ENCODE results near the gene SLC6A8.
"Not testable (repeated sequence)": the region's sequence is repeated elsewhere in the genome, so short reads cannot be mapped to it uniquely, and the experiment has no call there.

SLC6A8 gene

GRCh38 chrX:153738056-153738605 lies 50.4 kb downstream of the SLC6A8 start:
- no peak overlapping the region for H3K4me3 Mint-ChIP-seq
- H3K27ac Mint-ChIP-seq, result no peak overlapping the region
- no peaks in the 10 kb centered on the region for H3K27me3 Mint-ChIP-seq (ENCODE audit: low read depth)
- no peaks in the 10 kb centered on the region for H3K4me1 Mint-ChIP-seq
- H3K9me3 Mint-ChIP-seq, result peaks cover 14% of the 10 kb centered on the region
- TF ChIP-seq CTCF (IDR thresholded peaks at IDR 0.05; ENCODE audit: unreplicated experiment in 3 of 3), result no peak
- H3K36me3 Mint-ChIP-seq (ENCODE audit: low read depth), result peaks cover 15% of the 10 kb centered on the region

GRCh38 chrX:153739754-153740486 lies 52.2 kb downstream of the SLC6A8 start:
- Mint-ChIP-seq H3K4me3 (no peak overlapping the region), H3K9me3 (peaks cover 9% of the 10 kb centered on the region), H3K4me1 (no peaks in the 10 kb centered on the region), H3K27me3 (ENCODE audit: low read depth) (peaks cover 2% of the 10 kb centered on the region), H3K27ac (no peak overlapping the region), H3K36me3 (ENCODE audit: low read depth) (peaks cover 10% of the 10 kb centered on the region)
- no peak for TF ChIP-seq CTCF (IDR thresholded peaks at IDR 0.05; ENCODE audit: unreplicated experiment in 3 of 3)

GRCh38 chrX:153740631-153741222 lies 53.0 kb downstream of the SLC6A8 start:
- H3K27ac Mint-ChIP-seq, result no peak overlapping the region
- TF ChIP-seq CTCF (IDR thresholded peaks at IDR 0.05; ENCODE audit: unreplicated experiment in 3 of 3), result no peak
- H3K4me3 Mint-ChIP-seq, result no peak overlapping the region
- peaks cover 3% of the 10 kb centered on the region for H3K9me3 Mint-ChIP-seq
- no peaks in the 10 kb centered on the region for H3K4me1 Mint-ChIP-seq
- H3K36me3 Mint-ChIP-seq (ENCODE audit: low read depth), result peaks cover 3% of the 10 kb centered on the region
- peaks cover 3% of the 10 kb centered on the region for H3K27me3 Mint-ChIP-seq (ENCODE audit: low read depth)

GRCh38 chrX:153741446-153741845 lies 53.7 kb downstream of the SLC6A8 start:
- H3K9me3 Mint-ChIP-seq, result peaks cover 7% of the 10 kb centered on the region
- no peak overlapping the region for H3K4me3 Mint-ChIP-seq
- H3K27ac Mint-ChIP-seq, result no peak overlapping the region
- H3K4me1 Mint-ChIP-seq, result no peaks in the 10 kb centered on the region
- peaks cover 3% of the 10 kb centered on the region for H3K36me3 Mint-ChIP-seq (ENCODE audit: low read depth)
- H3K27me3 Mint-ChIP-seq (ENCODE audit: low read depth), result peaks cover 3% of the 10 kb centered on the region
- no peak for TF ChIP-seq CTCF (IDR thresholded peaks at IDR 0.05; ENCODE audit: unreplicated experiment in 3 of 3)

GRCh38 chrX:153742111-153742510 lies 54.4 kb downstream of the SLC6A8 start:
- H3K36me3 Mint-ChIP-seq (ENCODE audit: low read depth); H3K27ac Mint-ChIP-seq: not testable (repeated sequence)

GRCh38 chrX:153742796-153743467 lies 55.2 kb downstream of the SLC6A8 start:
- not testable (repeated sequence) for H3K4me3 Mint-ChIP-seq; H3K4me1 Mint-ChIP-seq; H3K27ac Mint-ChIP-seq; H3K9me3 Mint-ChIP-seq; H3K36me3 Mint-ChIP-seq (ENCODE audit: low read depth); H3K27me3 Mint-ChIP-seq (ENCODE audit: low read depth)

More at GRCh38 chrX:153742111-153742510, 54.4 kb downstream of the SLC6A8 start:
- H3K4me3 Mint-ChIP-seq; H3K9me3 Mint-ChIP-seq; H3K27me3 Mint-ChIP-seq (ENCODE audit: low read depth); H3K4me1 Mint-ChIP-seq: not testable (repeated sequence)

- H3K27me3 Mint-ChIP-seq (ENCODE audit: low read depth); H3K36me3 Mint-ChIP-seq (ENCODE audit: low read depth); H3K4me1 Mint-ChIP-seq; H3K27ac Mint-ChIP-seq; H3K9me3 Mint-ChIP-seq: not testable (repeated sequence)
- peak overlapping the region in 2 of 3 experiments; percentile 9 to 46 for H3K4me3 Mint-ChIP-seq
Measured at GRCh38 chrX:153743468-153744209, 55.9 kb downstream of the SLC6A8 start.
